Common myeloid progenitor, CD34-positive (primary cell): ENCODE data around the gene NAA80.
A peak's percentile ranks its signal among the peaks of the same experiment; 100 is the strongest.

Experiments
- CTCF ChIA-PET: fragments of 350-600 bp; sonication (Branson Sonifier 250); formaldehyde crosslinking; loops from one replicate; lab custom pipeline; 2021; ENCODE audit warnings: antibody characterized with exemption; lab: Charles Lee
- POLR2A ChIA-PET: fragments of 350-600 bp; sonication (Branson Sonifier 250); formaldehyde crosslinking; loops from one replicate; lab custom pipeline; 2021; ENCODE audit warnings: antibody characterized with exemption; lab: Charles Lee
- DNase-seq, 3 donors: peaks; one replicate each; pipeline versions ENCODE4 v3.0.0 to v3.0.0-alpha.2; 2013
- H3K27ac ChIP-seq, 2 experiments: 1 replicate in 1 of 2; 2 replicates in 1 of 2; pipeline ENCODE4 v1.7.0; 2013; ENCODE audit warnings: inconsistent platforms in 2 of 2, low read length in 2 of 2, mild to moderate bottlenecking in 2 of 2, low read depth in 1 of 2, moderate library complexity in 1 of 2; ENCODE audit not compliant: severe bottlenecking in 2 of 2, insufficient read depth in 1 of 2, poor library complexity in 1 of 2
- H3K27me3 ChIP-seq, 5 experiments: replicated peaks in 2 of 5; 1 replicate in 3 of 5; 2 replicates in 2 of 5; pipeline versions ENCODE4 v1.6.1 to v1.7.0; 2013; ENCODE audit warnings: low read length in 4 of 5, mild to moderate bottlenecking in 2 of 5, moderate library complexity in 2 of 5, inconsistent platforms in 1 of 5; ENCODE audit not compliant: insufficient read depth in 5 of 5, control insufficient read depth in 4 of 5
- H3K36me3 ChIP-seq, 4 experiments: 1 replicate in 2 of 4; 2 replicates in 2 of 4; pipeline versions ENCODE4 v1.6.1 to v1.7.0; 2013; ENCODE audit warnings: low read length in 3 of 4, control low read depth in 1 of 4, mild to moderate bottlenecking in 1 of 4; ENCODE audit not compliant: control insufficient read depth in 4 of 4, insufficient read depth in 4 of 4
- H3K4me1 ChIP-seq, 4 experiments: 1 replicate in 3 of 4; 2 replicates in 1 of 4; pipeline versions ENCODE4 v1.6.1 to v1.7.1; 2013; ENCODE audit warnings: low read length in 3 of 4, mild to moderate bottlenecking in 3 of 4, control low read depth in 1 of 4, inconsistent platforms in 1 of 4, moderate library complexity in 1 of 4; ENCODE audit not compliant: control insufficient read depth in 4 of 4, insufficient read depth in 4 of 4; ENCODE audit errors: control extremely low read depth in 1 of 4
- H3K4me3 ChIP-seq, 7 experiments: 1 replicate in 4 of 7; 2 replicates in 3 of 7; pipeline versions ENCODE4 v1.5.1 to v1.7.0; 2013; ENCODE audit warnings: mild to moderate bottlenecking in 7 of 7, low read length in 6 of 7, moderate library complexity in 6 of 7, inconsistent platforms in 2 of 7, low read depth in 2 of 7, control low read depth in 1 of 7; ENCODE audit not compliant: insufficient read depth in 4 of 7, control insufficient read depth in 1 of 7; ENCODE audit errors: extremely low read depth in 1 of 7
- H3K9me3 ChIP-seq, 5 experiments: 1 replicate in 4 of 5; 2 replicates in 1 of 5; pipeline versions ENCODE4 v1.6.1 to v1.7.1; 2013; ENCODE audit warnings: low read length in 4 of 5, mild to moderate bottlenecking in 2 of 5, inconsistent platforms in 1 of 5, low read depth in 1 of 5, moderate library complexity in 1 of 5; ENCODE audit not compliant: control insufficient read depth in 4 of 5, insufficient read depth in 2 of 5; ENCODE audit errors: control extremely low read depth in 1 of 5
- WGBS: methylation state at CpG from one replicate; pipeline ENCODE4 v1.1.5; 2013; ENCODE audit not compliant: insufficient coverage; 5-methylcytosine and 5-hydroxymethylcytosine counted together

NAA80 gene

DNA sequence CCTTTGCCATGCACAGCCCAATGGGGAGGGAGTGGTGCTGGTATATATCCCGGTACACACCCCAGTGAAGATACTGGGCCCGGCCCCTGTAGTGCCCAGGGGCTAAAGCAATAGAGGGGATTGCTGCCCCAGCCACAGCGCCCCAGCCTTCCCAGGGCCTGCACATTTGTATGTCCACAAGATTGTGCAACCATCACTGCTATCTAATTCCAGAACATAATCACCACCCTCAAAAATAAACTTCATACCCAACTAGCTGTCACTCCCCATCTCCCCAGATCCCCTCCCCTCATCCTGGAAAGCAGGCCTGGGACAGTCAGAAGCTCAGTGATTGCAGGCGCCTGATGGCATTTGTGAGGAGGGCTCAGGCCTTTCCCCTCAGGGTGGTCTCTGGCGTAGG is 49.7 kb downstream of the NAA80 start:
- Histone ChIP-seq H3K4me3 (no peak overlapping the region), H3K4me1 (peaks cover 9 to 58% (median 48%) of the 10 kb centered on the region in 4 experiments), H3K27ac (peak overlapping the region in 1 of 2 experiments; percentile 59), H3K9me3 (no peaks in the 10 kb centered on the region), H3K27me3 (no peaks in the 10 kb centered on the region), H3K36me3 (peaks cover 4 to 83% (median 41%) of the 10 kb centered on the region in 4 experiments)
- CTCF ChIA-PET, result interaction anchor here (0.6 to 72.5 kb wide), 4 partner anchors 0 to 178 kb away, joined by 3 to 1875 read pairs (median 992); partner anchors contain the start of genes GNAI2, GNAT1, LSMEM2 and SEMA3B
- POLR2A ChIA-PET, result interaction anchor here (0.6 kb wide), 3 partner anchors 14 to 1748 kb away, joined by 3 to 4 read pairs (median 3); no protein-coding TSS in a partner anchor
- 97% methylated on average over 4 of the region's 5 CpGs for WGBS
- no peak for DNase-seq

GRCh38 chr3:50248387-50248786 is 50.8 kb downstream of the NAA80 start:
- peak overlapping the region; percentile 22 to 59 for H3K27ac ChIP-seq
- H3K36me3 ChIP-seq, result peaks cover 4 to 79% (median 35%) of the 10 kb centered on the region in 4 experiments
- ChIA-PET POLR2A (no interaction called here), CTCF (interaction anchor here (1.3 to 72.5 kb wide), 4 partner anchors 1 to 55 kb away, joined by 4 to 1875 read pairs (median 992); partner anchors contain the start of genes GNAI2, GNAT1, LSMEM2 and SEMA3B)
- WGBS, result 27% methylated on average over 3 of the region's 3 CpGs
- H3K27me3 ChIP-seq, result no peaks in the 10 kb centered on the region
- H3K4me1 ChIP-seq, result peaks cover 9 to 66% (median 58%) of the 10 kb centered on the region in 4 experiments
- no peak overlapping the region for H3K4me3 ChIP-seq
- no peak for DNase-seq
- no peaks in the 10 kb centered on the region for H3K9me3 ChIP-seq

- no peaks in the 10 kb centered on the region for H3K27me3 ChIP-seq
- ChIA-PET CTCF (interaction anchor here (0.6 to 72.5 kb wide), 12 partner anchors 3 to 178 kb away, joined by 3 to 1875 read pairs (median 6); partner anchors contain the start of genes GNAI2, GNAT1, HYAL3 and LSMEM2), POLR2A (interaction anchor here (0.9 to 2.1 kb wide), 5 partner anchors 10 to 19 kb away, joined by 5 to 9 read pairs (median 6); no protein-coding TSS in a partner anchor)
- peak; percentile 81 to 93 (median 89) for DNase-seq
- H3K36me3 ChIP-seq, result peaks cover 4 to 67% (median 22%) of the 10 kb centered on the region in 4 experiments
- peak overlapping the region in 6 of 7 experiments; percentile 43 to 72 (median 60) for H3K4me3 ChIP-seq
- WGBS, result 8% methylated on average over 8 of the region's 10 CpGs
- H3K4me1 ChIP-seq, result peaks cover 9 to 85% (median 75%) of the 10 kb centered on the region in 4 experiments
- peak overlapping the region; percentile 52 to 83 for H3K27ac ChIP-seq
- no peaks in the 10 kb centered on the region for H3K9me3 ChIP-seq
Observed at GRCh38 chr3:50246517-50246954, 52.7 kb downstream of the NAA80 start.
